HG02798 (cell line): ENCODE results near the gene KCTD5.
"Not testable (repeated sequence)": the region's sequence is repeated elsewhere in the genome, so short reads cannot be mapped to it uniquely, and the experiment has no call there.

Experiments
- ATAC-seq: cut with Tn5 transposase; IDR thresholded peaks from one replicate; pipeline ENCODE4 v1.9.1; 2021; ENCODE audit warnings: mild to moderate bottlenecking; ENCODE audit not compliant: unreplicated experiment, poor library complexity

Gene KCTD5

GRCh38 chr16:2692948-2693651 is 10.8 kb downstream of the KCTD5 start:
- ATAC-seq, result no peak

- ATAC-seq, result not testable (repeated sequence)
These were observed 14.4 kb downstream of the KCTD5 start for GRCh38 chr16:2696601-2697250.

- ATAC-seq, result no peak
These were observed 15.2 kb downstream of the KCTD5 start for GRCh38 chr16:2697401-2697948.

GRCh38 chr16:2698103-2698870 is 16.0 kb downstream of the KCTD5 start:
- no peak for ATAC-seq

DNA sequence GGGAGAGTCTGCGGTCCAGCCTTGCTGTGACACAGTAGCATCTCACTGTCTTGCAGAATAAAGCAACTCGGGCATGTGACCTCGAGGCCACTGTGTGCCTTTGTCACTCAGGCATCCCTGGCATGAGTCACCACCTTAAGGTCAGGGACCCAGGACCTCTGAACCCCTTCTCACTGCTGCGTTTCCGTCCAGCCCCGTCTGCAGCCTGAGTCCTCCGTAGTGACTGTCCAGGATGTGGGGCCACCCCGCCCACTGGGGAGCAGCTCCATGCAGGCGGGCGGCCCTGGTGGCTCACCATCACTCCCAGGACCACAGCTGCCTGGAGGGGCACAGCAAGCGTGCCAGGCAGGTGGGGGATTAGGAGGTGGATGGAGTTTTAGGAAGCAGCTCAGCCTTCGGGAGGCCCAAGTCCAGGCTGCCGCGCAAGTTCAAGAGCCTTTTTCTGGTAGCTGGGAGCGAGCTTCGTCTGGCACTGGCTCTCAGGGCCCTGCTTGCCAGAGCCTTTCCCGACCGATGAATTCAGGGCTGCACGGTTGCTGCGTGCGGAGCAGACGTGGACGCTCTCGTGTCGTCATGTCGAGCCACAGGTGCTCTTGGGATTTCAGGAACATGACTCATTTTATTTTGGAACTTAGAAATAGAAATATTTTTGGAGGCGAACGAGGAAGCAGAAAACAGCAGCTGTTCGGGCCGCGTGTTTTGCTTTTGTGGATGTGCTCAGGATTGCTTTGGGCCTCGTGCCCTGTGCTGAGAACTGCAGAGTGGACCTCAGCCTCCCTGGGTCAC is 16.8 kb downstream of the KCTD5 start:
- ATAC-seq, result no peak

- no peak for ATAC-seq
These were observed 17.7 kb downstream of the KCTD5 start for GRCh38 chr16:2699791-2700600.

DNA sequence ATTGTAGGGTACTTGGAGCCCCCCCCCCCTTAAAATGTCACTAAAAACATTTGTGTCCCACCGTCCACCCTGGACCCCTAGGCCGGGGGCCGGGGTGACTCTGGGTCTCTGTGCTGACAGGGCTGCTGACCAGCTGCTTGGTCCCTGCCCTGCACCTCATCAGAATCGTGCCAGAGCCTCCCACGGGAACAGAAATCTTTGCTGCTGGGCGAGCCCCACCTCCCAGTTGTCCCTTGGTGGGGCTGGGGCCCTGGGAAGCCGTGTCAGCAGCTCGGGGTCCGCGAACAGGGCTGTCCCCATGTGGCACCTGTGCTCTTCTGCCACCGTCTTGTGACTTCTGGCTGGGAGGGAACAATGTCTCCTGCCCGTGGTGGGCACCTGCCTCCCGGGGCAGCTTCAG is 18.5 kb downstream of the KCTD5 start:
- no peak for ATAC-seq

GRCh38 chr16:2701272-2701671 is 18.9 kb downstream of the KCTD5 start:
- no peak for ATAC-seq

GRCh38 chr16:2701713-2702437 is 19.6 kb downstream of the KCTD5 start:
- ATAC-seq, result no peak

- no peak for ATAC-seq
These were observed 20.1 kb downstream of the KCTD5 start for GRCh38 chr16:2702438-2702825.

DNA sequence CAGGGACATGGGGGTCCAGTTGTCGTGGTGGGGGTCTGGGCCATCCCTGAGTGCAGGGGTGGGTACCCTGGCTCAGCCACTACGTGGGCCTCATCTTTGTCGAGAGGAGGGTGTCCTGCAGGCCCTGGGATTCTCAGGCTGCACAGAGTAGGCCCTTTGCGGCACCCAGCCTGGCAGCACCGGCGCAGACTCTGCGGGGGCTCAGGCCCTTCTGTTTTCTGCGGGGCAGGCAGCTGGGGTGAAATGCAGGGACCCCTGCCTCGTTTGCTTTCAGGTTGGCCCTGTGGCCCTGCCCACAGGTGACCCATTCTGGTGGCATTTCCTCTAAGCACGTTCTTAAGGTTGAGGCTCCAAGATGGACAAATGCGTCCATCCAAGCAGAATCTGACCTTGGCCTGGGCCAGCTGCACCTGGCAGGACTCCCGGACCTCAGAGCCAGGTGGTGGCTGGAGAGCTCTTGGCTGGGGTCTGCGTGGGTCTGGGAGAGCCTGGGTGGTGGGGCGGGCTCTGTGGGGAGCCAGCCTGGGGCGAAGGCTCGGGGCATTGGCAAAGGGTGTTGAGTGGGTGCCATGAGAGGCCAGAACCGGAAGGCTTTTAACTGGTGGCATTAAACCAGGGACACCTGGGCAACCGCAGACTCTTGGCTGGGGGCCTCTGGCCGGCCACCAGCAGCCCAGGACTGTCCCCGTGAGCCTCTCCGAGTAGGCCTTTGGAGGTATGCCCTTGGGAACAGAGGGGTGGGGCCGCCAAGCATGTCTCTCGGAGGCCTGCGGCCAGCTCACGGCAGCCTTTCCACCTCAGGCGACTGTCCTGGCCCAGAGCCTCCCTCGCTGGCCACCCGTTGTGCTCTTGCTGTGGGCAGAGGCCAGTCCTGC is 20.8 kb downstream of the KCTD5 start:
- ATAC-seq, result no peak

DNA sequence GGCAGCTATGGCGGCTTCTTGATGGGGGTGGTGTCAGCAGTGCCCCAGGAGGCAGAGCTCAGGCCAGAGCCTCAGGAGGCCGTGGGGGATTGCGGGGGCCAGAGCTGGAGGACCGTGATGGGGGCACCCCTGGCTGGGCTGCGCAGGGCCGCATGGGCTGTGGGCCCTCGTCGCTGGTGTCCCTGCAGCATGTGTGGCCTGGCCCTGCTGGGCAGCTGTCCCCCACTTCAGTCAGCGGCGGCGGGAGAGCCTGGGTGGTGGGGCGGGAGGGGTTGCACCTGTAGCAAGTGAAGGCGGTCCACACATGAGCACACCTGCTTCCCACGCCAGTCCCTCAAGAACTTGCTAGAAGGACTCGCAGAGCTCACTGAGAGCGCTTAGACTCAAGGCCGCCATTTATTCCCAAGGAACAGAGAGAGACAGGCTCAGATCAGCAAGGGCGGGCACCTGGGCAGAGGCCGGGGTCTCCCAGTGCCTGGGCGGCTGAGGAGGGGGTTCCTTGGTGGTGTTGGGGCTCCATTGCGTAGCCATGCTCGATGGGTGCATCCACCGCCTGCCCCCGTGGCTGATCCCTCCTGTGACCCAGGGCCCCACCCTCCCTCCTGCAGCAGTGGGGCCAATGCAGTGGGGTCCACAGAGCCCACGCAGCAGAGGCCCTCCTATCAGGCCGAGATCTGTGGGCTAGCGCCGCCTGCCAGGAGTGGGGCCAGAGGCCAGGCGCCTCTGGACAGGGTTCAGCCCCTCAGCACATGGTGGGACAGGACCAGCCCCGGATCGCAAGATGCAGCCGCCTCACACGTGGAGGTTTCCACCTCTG is 22.1 kb downstream of the KCTD5 start:
- ATAC-seq, result no peak

- ATAC-seq, result no peak
These were observed 22.6 kb downstream of the KCTD5 start for GRCh38 chr16:2704983-2705275.

- no peak for ATAC-seq
These were observed 23.0 kb downstream of the KCTD5 start for GRCh38 chr16:2705351-2705750.

DNA sequence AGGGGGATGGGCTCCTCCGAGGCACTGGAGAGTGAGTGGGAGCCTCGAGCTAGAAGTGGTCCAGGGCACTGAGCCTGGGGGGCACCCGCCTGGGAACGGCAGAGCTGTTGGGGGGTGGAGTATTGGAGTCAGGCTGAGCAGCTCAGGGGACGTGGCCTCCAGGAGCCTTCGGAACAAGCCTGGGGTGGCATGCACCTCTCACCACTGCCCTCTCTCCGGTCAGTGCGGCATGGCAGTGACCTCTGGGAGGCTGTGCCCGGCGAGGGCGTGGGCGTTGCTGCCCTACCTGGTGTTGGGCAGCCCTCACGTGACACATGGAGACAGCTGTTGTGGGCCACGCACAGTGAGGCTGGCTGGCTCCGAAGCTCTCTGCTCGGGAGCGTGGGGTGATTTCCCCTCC is 23.8 kb downstream of the KCTD5 start:
- ATAC-seq, result no peak

DNA sequence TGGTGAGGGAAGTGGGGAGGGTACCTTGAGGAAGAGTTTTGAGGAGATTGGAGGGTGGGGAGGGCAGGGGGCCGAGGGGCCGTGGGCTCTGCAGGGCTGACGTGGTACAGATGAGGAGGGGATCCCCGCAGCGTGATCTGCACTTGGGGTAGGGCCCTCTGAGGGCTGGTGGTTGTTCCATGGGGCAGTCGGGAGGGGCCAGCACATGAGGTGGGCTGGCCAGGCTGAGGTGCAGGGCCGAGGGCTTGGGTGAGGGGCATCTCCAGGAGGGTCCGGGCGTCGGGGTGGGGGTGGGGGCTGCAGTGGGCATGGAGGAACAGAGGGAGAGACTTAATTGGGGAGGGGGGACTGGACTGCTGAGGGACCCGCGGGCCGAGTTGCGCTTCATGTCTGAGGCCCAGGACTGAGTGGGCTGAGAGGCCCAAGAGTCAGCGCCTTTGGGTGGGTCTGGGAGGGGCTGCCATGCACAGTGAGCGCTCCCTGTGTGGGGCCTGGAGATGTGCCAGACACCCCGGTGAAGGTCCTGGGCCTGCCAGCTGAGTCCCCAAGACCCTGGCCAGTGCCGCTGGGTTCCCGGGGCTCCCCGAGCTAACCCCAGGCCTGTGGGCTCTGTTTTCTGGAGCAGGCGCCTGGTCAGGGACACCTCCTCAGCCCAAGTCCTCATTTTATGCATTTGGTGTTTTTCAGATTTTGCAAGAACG is 24.4 kb downstream of the KCTD5 start:
- no peak for ATAC-seq
